Stimulated activated CD8-positive, alpha-beta memory T cell treated with anti-CD3 and anti-CD28 coated beads, Interleukin-15, amount 100 ng/mL, for 1 hour (primary cell): Measurements from ENCODE around the gene FAM193B.

Experiments
- DNase-seq: peaks from one replicate; pipeline ENCODE4 v3.0.0-alpha.2; 2020; ENCODE audit warnings: low read depth

The FAM193B gene

DNA sequence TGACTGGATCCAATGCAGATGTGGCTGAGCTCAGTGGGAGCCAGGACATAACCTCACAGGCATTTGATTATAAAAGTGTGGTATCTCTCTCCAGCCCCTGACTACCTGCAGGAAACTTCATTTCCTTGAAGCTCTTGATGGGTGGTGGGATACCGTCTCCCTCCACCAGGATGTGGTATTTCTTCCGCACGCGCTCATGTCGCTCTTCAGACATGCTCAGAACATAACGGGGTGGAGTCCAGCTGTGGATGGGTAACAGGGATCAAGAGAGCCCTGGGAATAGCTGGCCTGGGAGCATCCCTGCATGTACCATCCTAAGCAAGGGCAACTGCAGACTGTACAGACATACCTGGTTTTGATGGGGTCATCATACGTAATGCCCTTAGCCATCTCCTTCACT, 38.8 kb downstream of the FAM193B start:
- DNase-seq: no peak

DNA sequence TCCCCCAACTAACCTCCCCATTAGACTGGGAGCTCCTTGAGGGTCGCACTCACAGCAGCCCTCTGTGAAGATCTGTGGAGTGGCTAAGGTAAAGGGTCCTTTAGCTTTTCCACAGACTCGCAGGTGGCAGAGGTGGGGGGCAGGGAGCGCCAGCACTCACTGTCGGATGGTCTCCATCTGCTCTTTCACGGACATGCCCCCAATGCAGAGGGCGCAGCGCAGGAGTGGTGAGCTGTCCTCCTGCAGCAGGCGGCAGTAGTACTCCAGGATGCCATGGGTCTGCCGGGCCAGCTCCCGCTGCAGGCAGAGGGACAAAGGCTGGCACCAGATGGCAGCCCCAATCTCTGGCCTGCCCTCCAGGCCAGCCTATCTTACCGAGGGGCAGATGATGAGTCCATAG, 39.8 kb downstream of the FAM193B start:
- DNase-seq: no peak

DNA sequence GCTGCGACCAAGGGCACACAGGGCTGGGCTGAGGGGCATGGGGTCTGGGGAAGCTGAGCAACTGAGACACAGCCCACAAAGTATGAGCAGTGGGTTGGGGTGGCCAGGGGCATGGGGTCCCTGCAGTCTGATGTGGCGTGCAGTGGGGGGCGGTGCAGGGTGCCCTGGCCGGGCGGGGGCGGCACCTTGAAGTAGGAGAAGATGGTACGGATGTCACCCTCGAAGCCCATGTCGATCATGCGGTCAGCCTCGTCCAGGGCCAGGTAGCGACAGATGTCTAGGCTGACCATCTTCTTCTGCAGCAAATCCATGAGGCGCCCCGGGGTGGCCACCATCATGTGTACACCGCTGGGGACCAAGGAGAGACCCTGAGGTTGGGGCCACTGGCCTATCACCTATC, 40.9 kb downstream of the FAM193B start:
- no peak for DNase-seq

DNA sequence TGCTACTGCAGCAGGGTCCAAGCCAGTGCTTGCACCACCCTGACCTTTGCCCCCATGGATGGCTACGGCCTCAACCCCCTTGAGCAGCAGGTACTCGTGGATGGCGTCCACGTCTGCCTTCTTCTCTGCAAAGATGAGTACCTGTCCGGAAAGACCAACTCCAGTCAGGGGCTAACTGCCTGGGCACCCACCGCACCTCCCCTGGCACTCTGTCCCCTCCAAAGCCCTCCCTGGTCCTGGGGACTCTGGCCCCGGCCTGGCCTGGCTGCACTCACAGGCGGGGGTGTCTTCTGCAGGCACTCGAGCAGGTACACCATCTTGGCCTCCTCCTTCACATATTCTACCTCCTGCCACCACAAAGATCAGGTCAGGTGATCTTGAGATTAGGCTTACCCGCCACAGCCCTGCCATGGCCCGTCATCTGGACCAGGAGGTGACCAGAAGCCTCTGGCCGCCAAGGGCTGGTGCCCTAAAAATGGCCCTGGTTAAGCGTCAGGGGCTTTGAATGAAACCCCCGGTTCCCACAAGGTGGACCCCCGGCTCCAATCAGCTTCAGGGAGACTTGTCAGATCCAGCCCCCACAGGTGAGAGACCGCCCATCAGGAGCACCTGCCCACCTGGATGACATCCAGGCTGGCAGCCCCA, 41.5 kb downstream of the FAM193B start:
- no peak for DNase-seq

DNA sequence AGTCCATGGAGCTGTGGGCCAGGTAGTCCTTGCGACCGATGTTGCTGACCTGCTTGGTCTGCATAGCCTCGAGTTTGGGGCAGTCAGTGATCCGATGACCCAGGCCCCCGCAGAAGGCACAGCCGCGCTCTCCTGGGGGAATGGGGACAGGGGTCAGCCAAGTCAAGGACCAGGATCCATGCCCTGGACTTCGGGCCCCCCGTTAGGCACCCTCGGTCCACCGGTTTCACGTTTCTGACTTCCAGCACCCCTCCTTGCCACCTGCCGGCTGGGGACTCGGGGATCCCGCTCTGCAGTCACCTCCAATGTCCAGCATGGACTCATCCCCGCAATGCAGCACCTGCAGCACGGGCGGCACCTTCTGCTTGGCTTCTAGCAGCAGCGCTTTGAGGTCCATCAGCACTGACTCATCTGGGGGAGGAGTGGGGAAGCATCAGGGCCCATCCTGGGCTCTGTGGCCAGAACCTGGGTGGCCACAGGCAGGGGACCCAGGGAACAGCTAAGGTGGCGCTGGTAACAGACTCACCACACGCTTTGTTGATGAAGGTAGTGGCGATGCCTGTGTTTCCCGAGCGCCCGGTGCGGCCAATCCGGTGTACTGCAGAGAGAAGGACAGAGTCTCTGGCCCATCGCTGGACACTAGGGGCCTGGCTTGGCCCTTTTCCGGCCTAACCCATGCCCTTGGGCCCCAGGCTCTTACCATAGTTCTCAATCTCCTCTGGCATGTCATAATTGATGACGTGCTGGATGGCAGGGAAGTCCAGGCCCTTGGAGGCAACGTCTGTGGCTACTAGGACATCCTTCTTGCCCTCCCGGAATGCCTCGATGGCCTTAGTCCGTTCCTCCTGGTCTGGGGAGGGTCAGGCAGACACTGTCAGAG, 42.3 kb downstream of the FAM193B start:
- DNase-seq: no peak

DNA sequence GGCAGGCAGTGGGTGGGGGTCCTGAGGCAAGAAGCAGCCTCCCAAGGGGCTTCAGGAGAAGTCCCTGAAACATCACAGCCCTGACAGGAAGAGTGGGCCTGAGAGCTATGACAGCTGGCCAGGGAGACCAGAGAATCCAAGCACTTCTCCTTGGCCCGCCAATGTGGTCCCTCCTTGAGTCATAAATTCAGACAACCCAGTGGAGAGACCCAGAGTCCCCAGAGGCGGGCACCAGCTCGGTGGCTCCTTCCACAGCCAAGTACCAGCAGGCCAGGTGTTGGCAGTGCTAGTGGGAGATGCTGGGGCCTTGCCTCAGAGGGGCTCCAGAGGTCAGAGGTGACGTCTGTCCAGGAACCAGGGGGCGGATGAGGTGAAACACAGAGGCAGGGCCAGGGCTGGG, 43.2 kb downstream of the FAM193B start:
- no peak for DNase-seq

DNA sequence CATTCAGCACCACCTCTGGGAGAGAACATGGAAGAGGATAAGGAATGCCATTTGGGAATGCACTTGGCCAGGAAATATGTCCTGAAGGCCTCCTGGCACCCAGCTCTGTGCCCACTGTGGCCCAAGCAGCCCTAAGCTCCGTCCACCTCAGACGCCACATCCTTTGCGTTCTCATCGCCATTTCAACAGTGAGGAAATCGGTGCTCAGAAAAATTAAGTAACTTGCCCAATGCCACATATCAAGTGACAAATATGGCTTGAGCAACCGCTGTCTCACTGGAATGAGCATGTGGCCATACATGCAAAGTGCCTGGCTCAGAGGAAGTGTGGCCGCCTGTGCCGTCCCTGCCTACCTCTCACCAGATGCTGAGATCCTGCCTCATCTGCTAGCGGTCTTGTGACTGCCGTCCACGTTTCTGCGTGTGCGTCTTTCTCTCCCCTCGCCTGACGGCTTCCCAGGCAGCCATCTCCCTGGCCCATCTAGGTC, 43.8 kb downstream of the FAM193B start:
- no peak for DNase-seq

DNA sequence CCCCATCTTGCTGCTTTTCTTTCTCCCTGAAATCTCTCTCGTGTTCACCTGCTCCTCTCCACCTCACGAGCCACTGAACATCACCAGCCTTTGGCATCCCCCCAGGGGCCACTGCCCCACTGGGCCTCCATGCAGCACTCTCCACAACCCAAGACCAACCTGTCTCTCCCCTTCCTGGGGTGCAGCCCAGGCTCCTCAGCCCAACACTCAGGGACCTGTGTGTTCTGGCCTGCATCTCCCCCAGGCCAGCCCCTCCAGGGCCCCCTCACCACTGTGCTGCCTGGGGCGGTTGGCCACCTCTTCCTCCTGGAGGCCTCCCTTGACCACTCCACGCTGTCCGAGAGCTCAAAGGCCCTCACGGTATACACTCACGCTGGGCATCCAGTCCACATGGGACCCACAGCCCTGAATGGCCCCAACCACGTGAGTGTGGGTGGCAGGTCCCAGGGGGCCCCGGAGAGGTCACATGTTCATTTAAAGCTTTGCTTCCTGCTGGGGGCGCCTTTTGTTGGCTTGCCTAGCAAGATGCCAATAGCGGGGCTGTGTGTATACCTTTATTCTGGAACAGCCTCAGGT, 44.3 kb downstream of the FAM193B start:
- DNase-seq: no peak

DNA sequence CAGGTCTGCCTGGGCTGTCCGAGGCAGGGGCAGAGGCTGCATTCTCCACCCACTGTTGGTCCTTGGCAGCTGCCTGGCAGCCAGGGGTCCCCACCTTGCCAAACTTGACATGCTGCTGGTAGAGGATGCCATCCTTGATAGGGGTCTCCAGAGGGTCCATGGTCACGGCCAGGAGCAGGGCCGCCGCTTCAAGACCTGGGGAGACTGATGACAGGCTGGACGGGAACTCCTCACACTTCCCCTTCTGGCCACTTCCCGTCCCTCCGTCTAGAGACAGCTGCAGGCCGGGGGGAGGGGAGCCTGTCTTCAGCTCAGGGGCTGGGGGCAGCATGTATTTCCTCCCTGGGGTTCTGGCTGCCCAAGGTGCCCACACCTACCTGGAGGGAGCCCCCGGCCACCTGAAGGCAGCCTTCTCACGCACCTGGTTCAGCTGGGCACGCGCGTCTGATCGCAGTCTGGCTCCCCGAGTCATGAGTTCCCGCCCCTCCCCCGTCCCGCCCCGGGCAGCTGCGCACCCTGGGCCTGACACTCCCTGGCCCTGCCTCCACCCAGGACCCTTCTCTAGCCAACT, 44.9 kb downstream of the FAM193B start, which contains the start of gene DOK3:
Gene DOK3 (minus strand): TSS at position 446 of the 571 bp plus-strand sequence. CDS start 286 bp downstream, at position 160.
- DNase-seq: no peak

DNA sequence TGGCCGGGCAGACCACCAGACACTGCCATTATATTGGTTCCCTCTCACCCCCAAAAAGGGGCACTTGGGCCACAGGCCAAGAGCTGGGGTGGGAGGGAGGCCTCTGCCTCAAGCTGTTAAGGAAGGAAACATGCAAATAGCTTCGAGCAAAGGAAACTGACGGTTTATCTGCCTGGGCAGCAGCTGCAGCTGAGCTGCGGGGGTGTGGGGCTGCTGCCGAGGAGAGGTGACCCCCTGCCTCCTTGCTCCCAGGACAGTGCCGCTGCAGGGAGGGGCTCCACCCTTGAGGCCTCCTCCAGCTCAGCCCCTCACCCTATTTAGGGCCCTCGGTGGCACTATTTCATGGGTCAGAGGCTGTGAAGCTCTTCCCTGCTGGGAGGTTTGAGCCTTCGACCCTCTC, 45.5 kb downstream of the FAM193B start:
- no peak for DNase-seq

DNA sequence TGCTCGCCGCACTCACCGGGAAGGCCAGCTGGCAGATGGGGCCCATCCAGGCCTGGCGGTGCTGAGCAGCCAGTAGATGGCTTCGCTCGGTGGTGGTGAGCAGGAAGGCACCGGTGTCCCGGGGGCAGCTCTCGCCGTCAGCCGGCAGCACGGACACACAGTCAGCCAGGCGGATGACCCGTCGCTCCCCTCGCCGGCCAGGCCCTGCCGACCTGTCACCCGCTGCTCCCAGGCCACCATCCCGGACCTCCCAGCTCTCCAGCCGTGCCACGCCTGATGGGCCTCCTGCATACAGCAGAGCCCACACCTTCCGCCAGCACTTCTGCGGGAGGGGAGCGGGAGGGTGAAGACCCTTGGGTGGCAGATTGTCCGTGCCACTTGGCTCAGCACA, 46.1 kb downstream of the FAM193B start:
- DNase-seq: no peak

DNA sequence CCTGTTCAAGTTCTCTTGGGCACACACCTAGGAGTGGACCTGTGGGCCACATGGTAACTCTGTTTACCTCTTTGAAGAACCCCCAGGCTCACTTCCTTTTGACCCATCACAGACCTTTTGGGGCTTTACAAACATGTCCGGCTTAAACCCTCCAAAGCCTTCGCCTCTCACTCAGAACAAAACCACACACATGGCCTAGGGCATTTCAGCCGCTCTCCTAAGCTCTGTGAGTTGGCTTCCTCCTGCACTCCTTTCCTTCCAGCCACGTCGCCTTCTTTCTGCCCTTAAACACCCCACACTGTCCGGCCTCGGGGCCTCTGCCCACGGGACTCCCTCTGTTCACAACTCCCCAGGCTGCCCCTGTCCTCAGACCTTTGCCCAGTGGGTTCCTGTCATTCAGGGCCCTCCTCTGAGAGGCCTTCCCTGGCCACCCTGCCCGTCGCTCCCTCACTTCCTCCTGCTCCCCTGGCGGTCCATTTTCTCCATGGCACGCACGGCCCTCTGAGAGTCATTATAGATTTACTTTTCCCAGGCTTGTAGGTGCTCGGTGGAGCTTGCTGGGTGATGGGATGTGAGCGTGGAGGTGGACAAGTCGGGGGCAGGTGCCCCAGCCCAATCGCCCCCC, 46.7 kb downstream of the FAM193B start:
- no peak for DNase-seq

DNA sequence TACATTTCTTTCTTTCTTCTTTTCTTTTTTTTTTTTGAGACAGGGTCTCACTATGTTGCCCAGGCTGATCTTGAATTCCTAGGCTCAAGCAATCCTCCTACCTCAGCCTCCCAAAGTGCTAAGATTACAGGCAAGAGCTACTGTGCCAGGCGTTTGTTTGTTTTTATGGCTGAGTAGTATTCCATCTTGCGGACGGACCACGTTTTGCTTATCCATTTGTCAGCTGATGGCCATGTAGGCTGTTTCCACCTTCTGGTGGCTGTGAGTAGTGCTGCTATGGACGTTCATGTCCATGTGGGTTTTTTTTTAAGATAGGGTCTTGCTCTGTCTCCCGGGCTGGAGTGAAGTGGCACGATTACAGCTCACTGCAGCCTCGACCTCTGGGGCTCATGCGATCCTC, 47.2 kb downstream of the FAM193B start:
- no peak for DNase-seq

DNA sequence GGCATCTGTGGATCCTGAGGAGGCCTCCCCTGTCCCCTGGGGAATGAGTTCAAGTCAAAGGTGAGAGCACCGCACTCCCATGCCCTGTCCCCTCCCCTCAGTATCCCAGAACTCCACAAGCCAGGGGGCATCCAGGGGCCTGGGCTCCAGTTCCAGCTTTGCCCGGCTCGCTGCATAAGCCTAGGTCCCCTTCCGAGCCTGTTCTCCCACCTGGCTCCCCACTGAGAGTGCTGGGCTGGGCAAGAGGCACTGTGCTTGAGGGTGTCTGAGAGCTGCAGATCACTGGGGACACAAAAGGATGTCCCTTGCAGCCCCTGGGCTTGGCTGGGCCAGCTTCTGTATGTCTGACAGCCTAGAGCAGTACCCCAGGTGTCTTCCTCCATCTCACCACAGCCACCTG, 49.3 kb downstream of the FAM193B start:
- no peak for DNase-seq

DNA sequence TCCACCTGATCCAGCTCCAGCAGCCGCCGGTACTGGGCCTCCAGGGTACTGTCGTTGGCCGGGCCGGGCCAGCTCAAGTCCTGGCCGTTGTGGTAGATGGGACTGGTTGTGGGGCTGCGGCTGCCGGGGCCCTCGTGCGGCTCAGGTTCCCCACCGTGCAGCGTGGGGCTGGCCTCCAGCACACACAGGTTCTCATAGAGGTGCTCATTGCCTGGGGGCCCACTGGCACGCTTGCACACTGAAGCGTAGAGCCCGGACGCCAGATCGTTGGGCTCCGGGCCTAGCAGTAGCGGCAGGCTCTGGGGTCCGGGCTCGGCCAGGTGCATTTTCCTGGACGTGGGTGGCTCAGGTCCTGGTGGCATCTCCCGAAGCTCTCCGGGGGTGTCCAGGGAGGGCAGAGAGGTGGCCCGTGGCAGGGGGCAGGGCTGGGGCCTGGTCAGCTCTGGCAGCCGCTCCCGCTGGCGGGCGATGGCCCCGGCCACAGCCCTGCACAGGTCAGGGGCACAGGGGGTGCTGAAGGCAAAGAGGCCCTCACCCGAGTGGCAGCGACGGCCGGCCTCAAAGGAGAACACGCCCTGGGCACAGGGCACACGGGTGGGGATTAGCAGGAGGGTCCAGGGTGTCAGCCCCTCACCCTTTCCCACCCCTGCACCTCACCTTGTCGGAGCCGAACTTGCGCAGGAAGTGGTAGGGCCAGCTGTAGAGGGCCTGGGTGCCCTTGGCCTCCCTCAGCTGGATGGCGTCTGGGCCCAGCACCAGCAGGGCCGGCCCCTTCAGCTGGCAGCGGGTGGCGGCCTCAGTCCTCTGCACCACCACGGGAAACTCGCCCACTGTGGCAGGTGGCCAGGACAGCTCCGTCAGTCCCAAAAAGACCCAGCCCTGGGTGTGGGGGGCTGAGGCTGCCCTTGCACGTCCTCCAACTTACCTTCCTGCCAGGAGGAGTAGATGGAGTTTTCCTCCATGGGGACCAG, 50.0 kb downstream of the FAM193B start:
- no peak for DNase-seq

DNA sequence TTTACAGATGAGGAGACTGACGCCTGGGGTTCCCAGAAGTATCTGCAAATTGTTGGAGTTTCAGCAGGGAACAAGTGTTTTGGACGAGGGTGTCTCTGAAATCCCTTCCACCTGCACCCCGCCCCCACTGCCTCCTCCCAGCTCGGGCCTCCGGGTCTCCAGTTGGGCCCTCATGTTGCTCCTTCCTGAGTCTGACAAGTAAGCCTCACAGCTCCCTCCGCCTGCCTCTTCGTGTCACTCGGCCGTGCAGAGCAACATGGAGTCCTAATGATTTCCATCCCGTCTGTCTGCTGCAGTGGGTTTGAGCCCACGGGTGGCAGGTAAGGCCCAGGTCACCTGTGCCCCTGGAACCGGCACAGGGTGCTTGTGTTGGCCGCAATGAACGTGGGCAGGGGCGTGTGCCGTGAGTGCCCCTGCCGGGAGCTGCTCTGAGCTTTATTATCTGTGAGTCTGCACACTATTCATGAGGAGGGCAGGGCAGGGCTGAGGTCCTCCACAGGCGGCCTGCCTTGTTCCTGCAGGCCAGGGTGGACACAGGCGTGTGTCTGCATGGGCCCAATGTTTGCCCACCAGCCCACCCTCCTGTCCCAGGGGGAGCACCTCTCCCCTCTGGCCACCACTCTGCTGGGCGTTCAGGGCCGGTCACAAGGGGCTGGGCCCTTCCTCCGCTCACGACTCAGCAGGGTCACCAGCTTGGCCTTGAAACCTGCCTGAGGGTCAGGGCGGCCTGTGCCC, 50.8 kb downstream of the FAM193B start:
- no peak for DNase-seq

DNA sequence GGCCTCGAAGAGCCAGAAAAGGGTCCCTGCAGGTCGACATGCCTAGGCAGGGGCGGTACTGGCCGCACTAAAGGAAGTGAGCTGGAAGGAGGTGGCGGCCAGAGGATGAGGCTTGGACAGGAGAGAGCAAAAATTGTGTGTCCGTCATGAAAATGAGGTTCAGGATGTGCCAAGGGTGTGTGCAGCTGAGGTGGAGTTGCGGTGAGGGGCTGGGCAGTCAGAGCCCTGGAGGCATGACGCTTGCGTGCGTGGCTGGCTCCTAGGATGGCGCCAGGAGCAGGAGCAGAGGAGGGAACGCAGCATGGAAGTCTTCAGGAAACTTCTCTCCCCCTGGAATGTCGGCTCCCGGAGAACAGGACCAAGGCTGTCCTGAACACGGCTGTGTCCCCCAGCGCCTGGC, 51.5 kb downstream of the FAM193B start:
- no peak for DNase-seq

DNA sequence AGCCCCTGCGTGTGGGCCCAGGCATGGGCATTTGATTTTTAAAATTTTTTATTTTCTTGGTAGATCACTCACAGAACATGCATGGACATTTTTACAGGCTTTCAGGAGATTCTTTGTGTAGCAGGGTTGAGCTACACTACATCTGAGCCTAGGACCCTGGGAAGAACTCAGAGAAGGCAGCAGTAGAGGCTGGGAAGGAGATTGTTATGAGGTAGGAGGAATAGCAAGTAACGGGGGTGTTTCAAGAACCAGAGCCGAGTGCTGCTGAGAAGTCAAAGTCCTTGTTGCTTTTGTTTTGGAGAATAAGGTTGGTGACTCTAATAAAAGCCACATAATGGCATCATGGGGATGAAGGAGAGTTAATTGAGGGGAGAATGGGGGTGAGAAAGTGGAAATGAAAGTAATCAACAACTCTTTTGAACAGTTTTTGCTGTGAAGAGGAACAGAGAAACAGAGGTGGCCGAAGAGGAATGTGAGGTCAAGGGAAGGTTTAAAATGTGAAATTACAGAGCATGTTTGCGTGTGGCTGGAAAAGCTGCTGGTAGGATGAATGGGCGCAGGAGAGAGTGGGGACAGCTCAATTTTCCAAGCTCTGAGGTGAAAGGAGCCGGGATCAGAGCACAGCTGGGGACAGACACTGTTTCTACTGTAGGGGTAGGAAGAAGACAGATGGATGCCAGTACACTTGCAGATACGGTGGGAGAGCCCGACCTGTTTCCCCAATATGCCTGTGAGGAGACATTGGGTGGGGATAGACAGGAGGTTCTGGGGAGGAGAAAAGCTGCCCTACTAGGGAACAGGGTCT, 52.3 kb downstream of the FAM193B start:
- DNase-seq: no peak
